Measurements from ENCODE around the gene CLTRN.

CLTRN gene

GRCh38 chrX:15617111-15617510, 47.5 kb downstream of the CLTRN start:
- H3K79me2 ChIP-seq (ENCODE audit: low read length) = no peaks in the 10 kb centered on the region
- H3K27me3 ChIP-seq (ENCODE audit: low read depth, low read length) = peaks cover 10% of the 10 kb centered on the region; the same call in 1 of the 2 replicates
- no peaks in the 10 kb centered on the region for H4K20me1 ChIP-seq (ENCODE audit: insufficient read depth, low read length)
- no peak overlapping the region for H3K27ac ChIP-seq (ENCODE audit: low read length)
- no peak overlapping the region for H3K4me2 ChIP-seq (ENCODE audit: low read length)
- H3K9ac ChIP-seq (ENCODE audit: low read length) = no peak overlapping the region
- no peaks in the 10 kb centered on the region for H3K9me3 ChIP-seq (ENCODE audit: insufficient read depth, low read length)
- H3K36me3 ChIP-seq (replicated peaks; ENCODE audit: low read depth, low read length) = no peaks in the 10 kb centered on the region
- no peaks in the 10 kb centered on the region for H3K4me1 ChIP-seq (ENCODE audit: low read length)
- TF ChIP-seq, protein P1, sequence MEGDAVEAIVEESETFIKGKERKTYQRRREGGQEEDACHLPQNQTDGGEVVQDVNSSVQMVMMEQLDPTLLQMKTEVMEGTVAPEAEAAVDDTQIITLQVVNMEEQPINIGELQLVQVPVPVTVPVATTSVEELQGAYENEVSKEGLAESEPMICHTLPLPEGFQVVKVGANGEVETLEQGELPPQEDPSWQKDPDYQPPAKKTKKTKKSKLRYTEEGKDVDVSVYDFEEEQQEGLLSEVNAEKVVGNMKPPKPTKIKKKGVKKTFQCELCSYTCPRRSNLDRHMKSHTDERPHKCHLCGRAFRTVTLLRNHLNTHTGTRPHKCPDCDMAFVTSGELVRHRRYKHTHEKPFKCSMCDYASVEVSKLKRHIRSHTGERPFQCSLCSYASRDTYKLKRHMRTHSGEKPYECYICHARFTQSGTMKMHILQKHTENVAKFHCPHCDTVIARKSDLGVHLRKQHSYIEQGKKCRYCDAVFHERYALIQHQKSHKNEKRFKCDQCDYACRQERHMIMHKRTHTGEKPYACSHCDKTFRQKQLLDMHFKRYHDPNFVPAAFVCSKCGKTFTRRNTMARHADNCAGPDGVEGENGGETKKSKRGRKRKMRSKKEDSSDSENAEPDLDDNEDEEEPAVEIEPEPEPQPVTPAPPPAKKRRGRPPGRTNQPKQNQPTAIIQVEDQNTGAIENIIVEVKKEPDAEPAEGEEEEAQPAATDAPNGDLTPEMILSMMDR (IDR thresholded peaks at IDR 0.05; ENCODE audit: low read depth, low read length) = no peak
- no peak for TF ChIP-seq EZH2phosphoT487 (IDR thresholded peaks at IDR 0.05; ENCODE audit: low read depth)
- no peak overlapping the region for H3K4me3 ChIP-seq (ENCODE audit: low read length)
- no peak overlapping the region for H2AFZ ChIP-seq (ENCODE audit: low read depth, low read length)

DNA sequence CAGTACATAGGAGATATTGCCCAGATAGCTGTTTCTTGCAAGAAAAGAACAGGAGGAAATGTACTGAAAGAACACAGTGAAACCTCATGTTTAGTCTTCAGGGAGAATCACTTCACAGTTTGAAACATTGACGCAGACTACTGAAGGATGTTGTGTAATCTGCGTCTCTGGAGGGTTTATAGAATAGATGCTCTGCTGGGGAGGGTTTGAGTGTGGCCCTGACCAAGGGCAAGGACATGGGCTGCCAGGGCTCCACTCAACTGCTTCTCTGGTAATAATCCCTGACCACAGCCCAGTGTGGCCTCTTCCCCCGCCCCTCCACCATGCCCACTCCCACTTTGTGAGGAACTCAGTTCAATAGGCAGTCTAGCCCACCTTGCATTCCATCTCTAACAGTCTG, 48.1 kb downstream of the CLTRN start:
- Histone ChIP-seq H3K27ac (ENCODE audit: low read length) (no peak overlapping the region), H3K36me3 (replicated peaks; ENCODE audit: low read depth, low read length) (no peaks in the 10 kb centered on the region), H4K20me1 (ENCODE audit: insufficient read depth, low read length) (no peaks in the 10 kb centered on the region), H2AFZ (ENCODE audit: low read depth, low read length) (no peak overlapping the region), H3K4me2 (ENCODE audit: low read length) (no peak overlapping the region), H3K9ac (ENCODE audit: low read length) (no peak overlapping the region), H3K27me3 (ENCODE audit: low read depth, low read length) (peaks cover 10% of the 10 kb centered on the region; the same call in 1 of the 2 replicates), H3K4me3 (ENCODE audit: low read length) (no peak overlapping the region), H3K4me1 (ENCODE audit: low read length) (no peaks in the 10 kb centered on the region), H3K79me2 (ENCODE audit: low read length) (no peaks in the 10 kb centered on the region), H3K9me3 (ENCODE audit: insufficient read depth, low read length) (no peaks in the 10 kb centered on the region)
- no peak for TF ChIP-seq EZH2phosphoT487 (IDR thresholded peaks at IDR 0.05; ENCODE audit: low read depth)
- TF ChIP-seq, protein P1 (IDR thresholded peaks at IDR 0.05; ENCODE audit: low read depth, low read length) = no peak

- Histone ChIP-seq H3K9ac (ENCODE audit: low read length) (no peak overlapping the region), H3K4me3 (ENCODE audit: low read length) (no peak overlapping the region), H3K4me1 (ENCODE audit: low read length) (no peaks in the 10 kb centered on the region), H2AFZ (ENCODE audit: low read depth, low read length) (no peak overlapping the region), H3K79me2 (ENCODE audit: low read length) (no peaks in the 10 kb centered on the region), H3K27ac (ENCODE audit: low read length) (no peak overlapping the region), H3K9me3 (ENCODE audit: insufficient read depth, low read length) (no peaks in the 10 kb centered on the region), H3K4me2 (ENCODE audit: low read length) (no peak overlapping the region), H3K27me3 (ENCODE audit: low read depth, low read length) (no peaks in the 10 kb centered on the region), H4K20me1 (ENCODE audit: insufficient read depth, low read length) (no peaks in the 10 kb centered on the region), H3K36me3 (replicated peaks; ENCODE audit: low read depth, low read length) (no peaks in the 10 kb centered on the region)
- no peak for TF ChIP-seq EZH2phosphoT487 (IDR thresholded peaks at IDR 0.05; ENCODE audit: low read depth)
- TF ChIP-seq, protein P1 (IDR thresholded peaks at IDR 0.05; ENCODE audit: low read depth, low read length) = no peak
These were observed 57.5 kb downstream of the CLTRN start for GRCh38 chrX:15607067-15607466.

DNA sequence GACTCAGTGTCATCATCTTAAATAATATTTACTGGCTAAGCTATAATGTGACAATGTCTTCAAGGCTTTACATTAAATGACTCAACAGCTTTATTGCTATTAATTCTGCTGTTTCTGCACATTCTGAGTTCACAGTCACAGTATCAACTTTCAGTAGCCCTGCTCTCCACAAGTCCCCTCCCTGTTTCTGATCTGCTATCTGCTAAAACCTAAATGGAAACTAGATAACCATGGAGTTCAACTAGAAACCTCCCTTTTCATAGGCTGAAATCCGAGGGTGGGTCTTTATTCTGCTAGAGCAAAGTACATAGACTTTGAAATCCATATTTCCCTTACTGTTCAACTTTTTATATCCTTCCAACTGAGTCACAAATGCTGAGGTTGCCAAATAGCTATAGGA, 58.5 kb downstream of the CLTRN start:
- H3K4me3 ChIP-seq (ENCODE audit: low read length) = no peak overlapping the region
- no peaks in the 10 kb centered on the region for H3K36me3 ChIP-seq (replicated peaks; ENCODE audit: low read depth, low read length)
- H3K27me3 ChIP-seq (ENCODE audit: low read depth, low read length) = no peaks in the 10 kb centered on the region
- no peaks in the 10 kb centered on the region for H3K4me1 ChIP-seq (ENCODE audit: low read length)
- H3K9me3 ChIP-seq (ENCODE audit: insufficient read depth, low read length) = no peaks in the 10 kb centered on the region
- no peak overlapping the region for H3K9ac ChIP-seq (ENCODE audit: low read length)
- TF ChIP-seq EZH2phosphoT487 (IDR thresholded peaks at IDR 0.05; ENCODE audit: low read depth) = no peak
- TF ChIP-seq, protein P1 (IDR thresholded peaks at IDR 0.05; ENCODE audit: low read depth, low read length) = no peak
- H4K20me1 ChIP-seq (ENCODE audit: insufficient read depth, low read length) = no peaks in the 10 kb centered on the region
- H3K4me2 ChIP-seq (ENCODE audit: low read length) = no peak overlapping the region
- no peak overlapping the region for H3K27ac ChIP-seq (ENCODE audit: low read length)
- no peaks in the 10 kb centered on the region for H3K79me2 ChIP-seq (ENCODE audit: low read length)
- H2AFZ ChIP-seq (ENCODE audit: low read depth, low read length) = no peak overlapping the region
